Aorta (tissue), 5 donors: ENCODE measurements around the gene KLHL40. TPM values are rescaled to one million over a fixed set of nuclear protein-coding genes. Genes with fewer than 3 reads are reported as not detected.

Experiments
- ATAC-seq: fragments of 200-7000 bp; cut with Tn5 transposase; one replicate; pipeline ENCODE4 v1.9.1; 2022; ENCODE audit warnings: moderate library complexity; ENCODE audit not compliant: low FRiP score
- DNase-seq, 2 donors: peaks; one replicate each; pipeline ENCODE4 v3.0.0-alpha.2; 2020
- H3K27ac ChIP-seq, 2 donors: one replicate each; pipeline ENCODE4 v1.5.1; 2013; ENCODE audit warnings: low read length in 2 of 2, mild to moderate bottlenecking in 2 of 2, moderate library complexity in 2 of 2, control low read depth in 1 of 2, inconsistent platforms in 1 of 2, low read depth in 1 of 2
- H3K27me3 ChIP-seq, 2 donors: one replicate each; pipeline ENCODE4 v1.6.1; 2013; ENCODE audit warnings: control low read depth in 1 of 2, low read length in 1 of 2, mild to moderate bottlenecking in 1 of 2, moderate library complexity in 1 of 2; ENCODE audit not compliant: insufficient read depth in 2 of 2, control insufficient read depth in 1 of 2
- H3K36me3 ChIP-seq, 2 donors: one replicate each; pipeline ENCODE4 v1.6.1; 2013; ENCODE audit warnings: control low read depth in 1 of 2, low read length in 1 of 2, mild to moderate bottlenecking in 1 of 2; ENCODE audit not compliant: insufficient read depth in 2 of 2, control insufficient read depth in 1 of 2
- H3K4me1 ChIP-seq, 2 donors: one replicate each; pipeline ENCODE4 v1.6.1; 2013; ENCODE audit warnings: low read length in 2 of 2, control low read depth in 1 of 2, mild to moderate bottlenecking in 1 of 2, moderate library complexity in 1 of 2; ENCODE audit not compliant: insufficient read depth in 2 of 2, control insufficient read depth in 1 of 2
- H3K4me3 ChIP-seq, 2 donors: one replicate each; pipeline ENCODE4 v1.5.1; 2013; ENCODE audit warnings: low read length in 2 of 2, control low read depth in 1 of 2, mild to moderate bottlenecking in 1 of 2
- H3K9me3 ChIP-seq: one replicate; pipeline ENCODE4 v1.6.1; 2013; ENCODE audit warnings: mild to moderate bottlenecking, low read length; ENCODE audit not compliant: control insufficient read depth
- WGBS, 2 donors: extraction: QIAGEN DNeasy Blood & Tissue Kit; methylation state at CpG; one replicate each; pipeline ENCODE4 v1.1.7; 2013; 5-methylcytosine and 5-hydroxymethylcytosine counted together
- intact Hi-C, 2 donors: fragments of 100-400 bp; cut with DNase I; formaldehyde crosslinking; loops; one replicate each; pipeline versions ENCODE4 v1.14.2 to v1.15.0; 2022
- polyA plus RNA-seq, 2 donors: library from polyadenylated mRNA; stranded (reverse); fragments of 200-250 nt; gene quantifications; one replicate each; pipeline ENCODE4 v1.2.3, GENCODE V29; 2013
- total RNA-seq, 2 donors: library from RNA; stranded (reverse); fragmentation: NEBNext Ultra II Directional; extraction: Animal tissue kit (Norgen Biotek cat#: 25700); gene quantifications; one replicate each; pipeline ENCODE4 v1.2.1, GENCODE V29; 2021
- donor health status: healthy with polysubstance abuse.
- donor health status: Bipolar disorder and iron deficiency.
- donor health status: DM: no; HTN: no; CAD: no.
- donor health status: DM: no; HTN: no; CAD: no.
- donor health status: DM: yes; HTN: yes; CAD: no.

The KLHL40 gene
- total and polyA plus RNA-seq, 4 donors, result 0.26 TPM; not detected in 3

DNA sequence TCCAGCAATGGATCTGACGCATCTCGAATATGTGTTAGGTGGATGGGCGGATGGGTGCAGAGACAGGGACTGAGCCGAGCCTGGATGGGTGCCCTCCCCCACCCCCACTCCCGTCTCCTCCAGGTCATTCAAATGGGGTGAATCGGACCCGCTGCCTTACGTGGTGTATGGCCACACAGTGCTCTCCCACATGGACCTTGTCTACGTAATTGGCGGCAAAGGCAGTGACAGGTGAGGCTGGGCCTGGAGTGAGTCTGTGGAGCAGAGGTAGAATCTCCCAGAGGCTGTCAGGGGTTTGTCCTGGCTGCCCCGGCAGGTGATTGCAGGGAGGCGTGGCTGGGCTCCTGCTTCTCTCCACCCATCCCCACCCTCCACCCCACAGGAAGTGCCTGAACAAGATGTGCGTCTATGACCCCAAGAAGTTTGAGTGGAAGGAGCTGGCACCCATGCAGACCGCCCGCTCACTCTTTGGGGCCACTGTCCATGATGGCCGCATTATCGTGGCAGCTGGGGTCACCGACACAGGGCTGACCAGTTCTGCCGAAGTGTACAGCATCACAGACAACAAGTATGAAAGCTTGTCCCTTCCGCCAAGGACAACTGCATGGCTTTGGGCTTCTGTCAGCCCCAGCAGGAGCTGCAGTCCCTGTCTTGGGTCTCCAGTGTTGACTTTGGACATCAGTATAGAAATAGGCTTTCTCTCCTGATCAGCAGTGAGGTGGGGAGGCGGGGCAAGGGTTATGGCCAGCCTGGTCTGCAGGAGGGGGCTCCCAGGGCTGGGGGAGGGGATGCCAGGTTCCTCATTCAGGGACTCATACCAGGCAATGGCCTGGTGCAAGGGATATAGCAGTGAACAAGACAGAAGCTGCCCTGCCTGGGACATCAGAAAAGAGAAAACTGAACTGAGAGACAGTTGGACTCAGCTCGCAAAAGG lies 3.4 kb downstream of the KLHL40 start:
- Histone ChIP-seq H3K4me1 (no peaks in the 10 kb centered on the region), H3K27ac (no peak overlapping the region), H3K27me3 (no peaks in the 10 kb centered on the region), H3K9me3 (no peaks in the 10 kb centered on the region), H3K4me3 (no peak overlapping the region), H3K36me3 (no peaks in the 10 kb centered on the region)
- ATAC-seq, result no peak
- WGBS, 2 donors, result 95% methylated on average over 22 of the region's 22 CpGs
- intact Hi-C loops, result loop anchor here in 1 of 2 donors (10.0 kb wide), 1 partner anchor 56 kb away; no protein-coding TSS in a partner anchor
- DNase-seq, result peak; percentile 31 to 62

DNA sequence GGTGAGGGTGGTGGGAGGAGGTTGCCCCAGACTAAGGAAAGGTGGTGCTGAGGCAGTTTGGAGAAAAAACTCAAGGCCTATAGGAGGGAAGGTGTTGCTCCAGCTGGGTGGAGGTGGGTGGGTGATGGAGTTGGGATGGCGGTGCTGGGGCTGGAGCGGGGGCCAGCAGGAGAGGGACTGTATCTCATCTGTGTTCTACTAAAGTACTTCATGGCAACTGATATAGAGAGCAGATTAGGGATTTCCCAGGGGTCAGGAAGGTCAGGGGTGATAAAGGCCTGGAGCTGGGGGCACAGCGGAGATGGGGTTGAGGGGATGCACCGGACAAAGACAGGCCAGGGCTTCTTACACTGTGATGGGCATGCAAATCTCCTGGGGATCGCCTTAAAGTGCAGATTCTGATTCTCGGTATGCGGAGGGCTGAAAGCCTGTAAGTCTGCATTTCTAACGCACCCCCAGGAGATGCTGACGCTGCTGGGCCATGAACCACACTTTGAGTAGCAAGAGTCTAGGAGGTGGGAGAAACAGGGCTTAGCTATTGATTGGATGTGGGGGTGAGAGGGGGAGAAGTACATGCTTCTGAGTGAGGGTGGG lies 4.2 kb downstream of the KLHL40 start:
- intact Hi-C loops, result loop anchor here in 1 of 2 donors (10.0 kb wide), 1 partner anchor 55 kb away; no protein-coding TSS in a partner anchor
- Histone ChIP-seq H3K9me3 (no peaks in the 10 kb centered on the region), H3K4me1 (no peaks in the 10 kb centered on the region), H3K27me3 (no peaks in the 10 kb centered on the region), H3K36me3 (no peaks in the 10 kb centered on the region), H3K27ac (no peak overlapping the region), H3K4me3 (no peak overlapping the region)
- ATAC-seq (no peak), DNase-seq (peak; percentile 24 to 33)
- 93 to 97% methylated on average over 9 of the region's 9 CpGs for WGBS, 2 donors

DNA sequence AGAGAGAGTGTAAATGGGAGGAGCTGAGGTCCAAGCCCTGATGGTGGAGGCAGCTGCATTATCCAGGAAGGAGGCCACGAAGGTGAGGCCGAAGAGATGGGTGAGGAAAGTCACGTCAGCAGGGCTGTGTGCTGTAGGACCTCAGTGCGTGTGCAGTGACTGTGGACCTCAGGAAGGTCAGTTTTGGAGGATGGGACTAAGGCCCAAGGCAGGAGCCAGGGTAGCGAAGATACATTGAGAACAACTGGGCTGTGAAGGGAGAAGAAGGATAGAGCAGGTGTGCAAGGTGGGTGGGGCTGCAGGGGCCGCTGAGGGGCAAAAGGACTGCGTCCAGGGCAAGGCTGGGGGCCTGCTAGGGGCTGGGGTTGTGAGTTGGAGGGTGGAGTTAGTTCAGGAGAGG lies 4.9 kb downstream of the KLHL40 start:
- WGBS, 2 donors, result 91 to 97% methylated on average over 7 of the region's 7 CpGs
- intact Hi-C loops, result no loop called here

DNA sequence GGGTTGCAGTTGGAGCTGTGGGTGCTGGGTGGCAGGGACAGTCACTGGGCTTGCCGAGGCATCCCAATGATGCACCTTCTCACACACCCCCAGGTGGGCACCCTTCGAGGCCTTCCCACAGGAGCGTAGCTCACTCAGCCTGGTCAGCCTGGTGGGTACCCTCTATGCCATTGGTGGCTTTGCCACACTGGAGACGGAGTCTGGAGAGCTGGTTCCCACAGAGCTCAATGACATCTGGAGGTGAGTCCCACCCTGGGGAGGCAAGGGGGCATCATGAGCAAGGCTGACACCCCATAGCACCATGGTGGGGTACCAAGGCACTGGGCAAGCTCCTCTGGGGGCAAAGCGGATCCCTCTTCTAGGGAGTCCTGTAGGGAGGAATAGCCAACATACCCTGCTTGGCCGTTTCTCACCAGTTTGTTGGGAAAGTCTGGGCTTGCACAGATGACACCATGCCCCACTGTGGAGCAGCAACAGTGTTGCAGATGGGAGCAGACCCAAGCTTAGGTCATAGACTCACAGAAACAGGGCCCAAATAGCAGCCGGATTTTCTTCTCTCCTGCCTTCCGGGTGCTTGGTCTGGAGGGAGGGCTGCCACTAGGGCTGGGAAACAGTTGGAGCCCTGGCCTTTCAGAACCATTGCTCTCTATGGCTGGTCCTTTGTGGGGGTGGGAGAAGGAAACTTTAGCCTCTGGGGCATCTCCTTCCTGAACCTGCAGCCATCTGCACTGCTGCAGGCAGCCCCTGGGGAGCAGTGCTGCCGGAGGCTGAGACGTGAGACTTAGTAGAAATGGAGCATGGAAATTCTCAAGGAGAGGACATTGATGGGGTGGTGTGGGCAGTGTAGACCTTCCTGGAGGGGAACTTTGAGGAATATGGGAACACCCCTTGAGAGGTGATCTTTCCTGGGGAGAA lies 5.7 kb downstream of the KLHL40 start:
- DNase-seq, result peak; percentile 28 to 62
- Histone ChIP-seq H3K4me3 (no peak overlapping the region), H3K9me3 (no peaks in the 10 kb centered on the region), H3K36me3 (no peaks in the 10 kb centered on the region), H3K27ac (no peak overlapping the region), H3K27me3 (no peaks in the 10 kb centered on the region), H3K4me1 (no peaks in the 10 kb centered on the region)
- intact Hi-C loops, result no loop called here
- WGBS, 2 donors, result 71 to 78% methylated on average over 10 of the region's 10 CpGs
- ATAC-seq, result no peak

More for the DNA sequence above, 4.9 kb downstream of the KLHL40 start:
- Histone ChIP-seq H3K36me3 (no peaks in the 10 kb centered on the region), H3K9me3 (no peaks in the 10 kb centered on the region), H3K27ac (no peak overlapping the region), H3K4me3 (no peak overlapping the region), H3K4me1 (no peaks in the 10 kb centered on the region), H3K27me3 (no peaks in the 10 kb centered on the region)
- ATAC-seq (no peak), DNase-seq (peak; percentile 12 to 53)

DNA sequence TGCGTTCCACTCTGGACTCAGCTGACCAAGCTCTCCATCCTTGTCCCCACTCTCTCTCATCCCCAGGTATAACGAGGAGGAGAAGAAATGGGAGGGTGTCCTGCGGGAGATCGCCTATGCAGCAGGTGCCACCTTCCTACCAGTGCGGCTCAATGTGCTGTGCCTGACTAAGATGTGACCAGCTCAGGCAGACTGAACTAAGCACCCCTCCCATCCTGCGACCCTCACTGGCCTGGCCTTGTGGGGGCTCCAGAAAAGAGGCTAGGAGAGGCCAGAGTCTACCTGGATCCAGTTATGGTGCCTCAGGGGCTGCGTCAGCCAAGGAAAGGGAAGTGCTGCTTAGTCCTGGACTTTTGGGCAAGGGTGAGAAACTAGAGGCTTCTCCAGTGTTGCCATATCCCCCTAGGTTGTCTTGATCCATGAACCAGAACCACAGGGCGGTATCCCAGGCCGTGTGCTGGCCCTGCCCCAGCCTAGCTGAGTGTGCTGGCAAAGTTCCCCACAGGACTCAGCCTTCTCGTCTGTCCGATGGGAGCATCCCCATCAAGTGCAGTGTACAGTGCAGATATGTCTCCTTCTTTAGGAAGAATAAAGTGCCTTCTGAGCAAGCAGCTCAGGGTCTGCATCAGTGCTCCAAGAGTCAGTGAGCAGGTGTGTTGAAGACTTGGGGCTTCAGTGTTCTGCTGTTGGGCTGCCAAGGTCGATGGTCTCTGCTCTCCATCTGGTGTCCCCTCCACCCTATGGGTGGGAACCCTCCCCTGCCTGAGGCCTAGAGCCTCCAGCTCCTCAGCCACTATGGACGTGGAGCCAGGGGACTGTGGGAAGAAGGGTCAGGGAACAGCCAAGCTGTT lies 6.7 kb downstream of the KLHL40 start:
- WGBS, 2 donors, result 83 to 88% methylated on average over 13 of the region's 13 CpGs
- no peak overlapping the region for H3K4me3 ChIP-seq
- H3K27ac ChIP-seq, result no peak overlapping the region
- H3K27me3 ChIP-seq, result no peaks in the 10 kb centered on the region
- intact Hi-C loops, result no loop called here
- peak; percentile 37 to 68 for DNase-seq
- H3K4me1 ChIP-seq, result no peaks in the 10 kb centered on the region
- no peaks in the 10 kb centered on the region for H3K9me3 ChIP-seq
- no peaks in the 10 kb centered on the region for H3K36me3 ChIP-seq
- no peak for ATAC-seq

DNA sequence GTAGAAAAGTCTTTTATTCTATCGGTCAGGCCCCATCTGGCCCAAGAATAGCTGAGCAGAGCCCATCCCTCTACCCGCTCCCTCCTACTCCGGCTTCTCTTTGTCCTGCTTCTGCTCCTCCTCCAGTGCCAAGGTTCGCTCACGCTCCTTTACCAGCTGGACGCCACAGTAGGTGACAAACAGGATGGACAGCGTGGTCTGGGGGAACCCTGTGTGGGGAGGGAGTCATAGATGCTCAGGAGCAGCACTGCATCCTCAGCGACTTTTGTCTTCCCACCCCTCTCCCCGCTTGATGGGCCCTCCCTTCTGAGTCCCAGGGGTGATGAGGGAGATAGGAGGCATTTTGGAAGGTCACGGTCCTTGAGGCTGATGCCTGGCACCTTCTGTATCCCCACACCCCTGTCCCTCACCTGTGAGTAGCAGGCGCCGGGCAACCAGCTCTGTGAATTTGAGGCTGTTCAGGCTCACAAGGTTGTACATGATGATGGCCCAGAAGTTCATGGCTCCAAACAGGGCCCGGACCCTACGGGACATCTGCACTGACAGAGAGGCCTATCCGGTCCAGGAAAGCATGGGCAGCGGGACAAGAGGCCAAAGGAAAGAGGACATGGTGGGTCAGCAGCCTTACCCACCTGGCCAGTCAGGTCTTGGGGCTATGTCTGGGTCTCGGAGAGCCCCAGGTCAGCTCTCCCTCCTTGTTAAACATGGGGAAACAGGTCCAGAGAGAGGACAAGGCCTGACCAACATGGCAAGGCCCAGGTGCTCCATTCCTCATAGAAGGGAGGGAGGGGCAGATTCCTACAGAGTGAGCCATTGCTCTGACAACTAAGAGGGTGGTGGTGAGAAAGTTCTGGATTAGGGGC lies 7.6 kb downstream of the KLHL40 start:
- Histone ChIP-seq H3K36me3 (no peaks in the 10 kb centered on the region), H3K4me1 (no peaks in the 10 kb centered on the region), H3K27me3 (no peaks in the 10 kb centered on the region), H3K27ac (no peak overlapping the region), H3K4me3 (no peak overlapping the region), H3K9me3 (no peaks in the 10 kb centered on the region)
- DNase-seq (peak; percentile 29 to 61), ATAC-seq (no peak)
- intact Hi-C loops, result no loop called here
- 95 to 96% methylated on average over 17 of the region's 17 CpGs for WGBS, 2 donors

GRCh38 chr3:42693530-42693930 lies 8.2 kb downstream of the KLHL40 start:
- 88 to 96% methylated on average over 4 of the region's 4 CpGs for WGBS, 2 donors
- peak; percentile 26 to 54 for DNase-seq
- no peak overlapping the region for H3K4me3 ChIP-seq
- H3K27me3 ChIP-seq, result no peaks in the 10 kb centered on the region
- no peaks in the 10 kb centered on the region for H3K4me1 ChIP-seq
- H3K9me3 ChIP-seq, result no peaks in the 10 kb centered on the region
- intact Hi-C loops, result no loop called here
- no peaks in the 10 kb centered on the region for H3K36me3 ChIP-seq
- ATAC-seq, result no peak
- H3K27ac ChIP-seq, result no peak overlapping the region
